Prostate gland (tissue), 2 donors: ENCODE results near the gene CAPSL. TPM values are rescaled to one million over a fixed set of nuclear protein-coding genes. Genes with fewer than 3 reads are reported as not detected.
A peak's percentile ranks its signal among the peaks of the same experiment; 100 is the strongest.

ENCODE experiments used
- DNase-seq: peaks from one replicate; pipeline ENCODE4 v3.0.0-alpha.2; 2019; ENCODE audit warnings: low spot score
- H3K27ac ChIP-seq, 2 donors: fragments of 200-600 bp; sonication (generic); 2 replicates each; pipeline ENCODE4 v1.5.1; 2017 to 2019
- H3K27me3 ChIP-seq: fragments of 200-600 bp; sonication (generic); replicated peaks from 2 replicates; pipeline ENCODE4 v1.5.1; 2019; ENCODE audit not compliant: insufficient read depth
- H3K36me3 ChIP-seq, 2 donors: fragments of 200-600 bp; sonication (generic); 1 replicate in 1 of 2; 2 replicates in 1 of 2; pipeline versions ENCODE4 v1.5.1 to v1.8.1; 2017 to 2019
- H3K4me1 ChIP-seq: fragments of 200-600 bp; sonication (generic); replicated peaks from 2 replicates; pipeline ENCODE4 v1.5.1; 2019
- H3K4me3 ChIP-seq, 2 donors: fragments of 200-600 bp; sonication (generic); 2 replicates each; pipeline ENCODE4 v1.5.1; 2017 to 2019
- H3K9me3 ChIP-seq: fragments of 200-600 bp; sonication (generic); 2 replicates; pipeline ENCODE4 v1.5.1; 2017
- POLR2A ChIP-seq: fragments of 450-650 bp; IDR thresholded peaks from one replicate; pipeline ENCODE4 v1.6.1; 2016; ENCODE audit warnings: antibody characterized with exemption, mild to moderate bottlenecking
- POLR2AphosphoS5 ChIP-seq: sonication (generic); formaldehyde crosslinking; IDR thresholded peaks from one replicate; pipeline ENCODE4 v1.6.1; 2017; ENCODE audit warnings: antibody characterized with exemption
- WGBS: methylation state at CpG from one replicate; pipeline ENCODE4 v1.1.5; 2018; 5-methylcytosine and 5-hydroxymethylcytosine counted together
- intact Hi-C: fragments of 100-400 bp; cut with DNase I; formaldehyde crosslinking; loops from one replicate; pipeline ENCODE4 v1.14.2; 2022
- total RNA-seq, 2 donors: library from RNA; depleted of rRNA; stranded (reverse); fragments of >200 nt; gene quantifications; one replicate each; pipeline ENCODE4 v1.1.0, GENCODE V29; 2016
- TF ChIP-seq, protein P1 (sequence below), 4 experiments: fragments of 200-600 bp in 2 of 4; fragments of 450-650 bp in 2 of 4; sonication (generic) in 2 of 4; IDR thresholded peaks; 1 replicate in 3 of 4; 2 replicates in 1 of 4; pipeline ENCODE4 v1.5.1; 2016 to 2019; ENCODE audit warnings: antibody characterized with exemption in 4 of 4, mild to moderate bottlenecking in 2 of 4, moderate library complexity in 2 of 4

CAPSL gene
- total RNA-seq, 2 donors from 2014 or later: not detected

- peak; percentile 11 for DNase-seq
These were observed 75.3 kb downstream of the CAPSL start for GRCh38 chr5:35863159-35863558.

GRCh38 chr5:35862126-35862525 lies 76.3 kb downstream of the CAPSL start:
- Histone ChIP-seq H3K27me3 (no peaks in the 10 kb centered on the region), H3K4me3 (no peak overlapping the region)
- no peak for DNase-seq

More at GRCh38 chr5:35863159-35863558, 75.3 kb downstream of the CAPSL start:
- Histone ChIP-seq H3K27ac (no peak overlapping the region), H3K27me3 (no peaks in the 10 kb centered on the region), H3K4me3 (no peak overlapping the region), H3K9me3 (no peaks in the 10 kb centered on the region), H3K4me1 (no peaks in the 10 kb centered on the region), H3K36me3 (peaks cover 0 to 2% of the 10 kb centered on the region in 2 donors)
- intact Hi-C loops: no loop called here
- TF ChIP-seq POLR2AphosphoS5 (peak; percentile 44), POLR2A (no peak)
- TF ChIP-seq, protein P1, sequence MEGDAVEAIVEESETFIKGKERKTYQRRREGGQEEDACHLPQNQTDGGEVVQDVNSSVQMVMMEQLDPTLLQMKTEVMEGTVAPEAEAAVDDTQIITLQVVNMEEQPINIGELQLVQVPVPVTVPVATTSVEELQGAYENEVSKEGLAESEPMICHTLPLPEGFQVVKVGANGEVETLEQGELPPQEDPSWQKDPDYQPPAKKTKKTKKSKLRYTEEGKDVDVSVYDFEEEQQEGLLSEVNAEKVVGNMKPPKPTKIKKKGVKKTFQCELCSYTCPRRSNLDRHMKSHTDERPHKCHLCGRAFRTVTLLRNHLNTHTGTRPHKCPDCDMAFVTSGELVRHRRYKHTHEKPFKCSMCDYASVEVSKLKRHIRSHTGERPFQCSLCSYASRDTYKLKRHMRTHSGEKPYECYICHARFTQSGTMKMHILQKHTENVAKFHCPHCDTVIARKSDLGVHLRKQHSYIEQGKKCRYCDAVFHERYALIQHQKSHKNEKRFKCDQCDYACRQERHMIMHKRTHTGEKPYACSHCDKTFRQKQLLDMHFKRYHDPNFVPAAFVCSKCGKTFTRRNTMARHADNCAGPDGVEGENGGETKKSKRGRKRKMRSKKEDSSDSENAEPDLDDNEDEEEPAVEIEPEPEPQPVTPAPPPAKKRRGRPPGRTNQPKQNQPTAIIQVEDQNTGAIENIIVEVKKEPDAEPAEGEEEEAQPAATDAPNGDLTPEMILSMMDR (IDR thresholded peaks at IDR 0.05): no peak
- WGBS: 54% methylated on average over 3 of the region's 3 CpGs

DNA sequence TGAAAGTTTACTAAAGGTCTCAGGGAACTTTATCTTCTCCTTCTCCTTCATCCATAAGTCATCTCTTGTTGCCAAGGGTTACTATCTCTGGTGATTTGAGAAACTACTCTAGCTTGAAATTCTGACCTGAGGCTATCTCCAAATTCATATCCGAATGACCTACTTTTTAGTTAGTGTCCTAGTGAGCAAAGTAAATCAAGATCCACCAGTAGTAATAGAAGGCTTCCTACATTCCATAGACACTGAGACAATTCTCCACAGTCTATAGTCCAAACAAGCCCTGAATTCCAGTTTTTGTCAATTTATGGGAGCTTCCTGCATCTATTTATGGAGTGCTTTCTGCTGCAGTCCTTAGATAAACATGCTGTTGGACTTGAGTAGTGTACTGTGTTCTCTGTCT lies 76.7 kb downstream of the CAPSL start:
- no peaks in the 10 kb centered on the region for H3K9me3 ChIP-seq
- H3K4me3 ChIP-seq: no peak overlapping the region
- WGBS: 93% methylated on average over 1 of the region's 1 CpG
- no peaks in the 10 kb centered on the region for H3K27me3 ChIP-seq
- no peak for TF ChIP-seq POLR2AphosphoS5
- TF ChIP-seq POLR2A: no peak
- TF ChIP-seq, protein P1 (IDR thresholded peaks at IDR 0.05): no peak
- intact Hi-C loops: no loop called here
- H3K27ac ChIP-seq: no peak overlapping the region
- H3K36me3 ChIP-seq: no peaks in the 10 kb centered on the region
- H3K4me1 ChIP-seq: no peaks in the 10 kb centered on the region
- no peak for DNase-seq

More at GRCh38 chr5:35862126-35862525, 76.3 kb downstream of the CAPSL start:
- intact Hi-C loops: no loop called here
- Histone ChIP-seq H3K27ac (no peak overlapping the region), H3K9me3 (no peaks in the 10 kb centered on the region), H3K36me3 (peaks cover 0 to 2% of the 10 kb centered on the region in 2 donors), H3K4me1 (no peaks in the 10 kb centered on the region)
- TF ChIP-seq POLR2AphosphoS5 (no peak), POLR2A (no peak)
- TF ChIP-seq, protein P1 (IDR thresholded peaks at IDR 0.05): no peak
- 76% methylated on average over 2 of the region's 2 CpGs for WGBS

DNA sequence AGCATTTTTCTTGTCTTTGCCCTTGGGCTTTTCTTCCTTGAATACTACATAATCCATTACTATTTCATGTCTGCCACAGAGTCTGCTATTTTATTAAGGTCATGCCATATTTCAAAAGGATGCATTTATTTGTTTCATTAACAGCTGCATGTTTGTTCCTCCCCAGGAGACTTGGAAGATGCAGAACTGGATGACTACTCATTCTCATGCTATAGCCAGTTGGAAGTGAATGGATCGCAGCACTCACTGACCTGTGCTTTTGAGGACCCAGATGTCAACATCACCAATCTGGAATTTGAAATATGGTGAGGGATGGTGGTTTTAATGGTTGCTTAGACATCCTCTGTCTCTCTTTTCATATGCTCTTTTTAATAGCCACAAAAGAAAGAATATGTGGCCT lies 77.7 kb downstream of the CAPSL start:
- intact Hi-C loops: no loop called here
- WGBS: 100% methylated on average over 1 of the region's 1 CpG
- Histone ChIP-seq H3K4me1 (no peaks in the 10 kb centered on the region), H3K27me3 (no peaks in the 10 kb centered on the region), H3K36me3 (no peaks in the 10 kb centered on the region), H3K27ac (no peak overlapping the region), H3K4me3 (no peak overlapping the region), H3K9me3 (no peaks in the 10 kb centered on the region)
- TF ChIP-seq, protein P1 (IDR thresholded peaks at IDR 0.05): no peak
- TF ChIP-seq POLR2A (no peak), POLR2AphosphoS5 (no peak)
- no peak for DNase-seq

GRCh38 chr5:35859101-35859661 lies 79.2 kb downstream of the CAPSL start:
- H3K4me3 ChIP-seq: no peak overlapping the region
- intact Hi-C loops: no loop called here

More at GRCh38 chr5:35859101-35859661, 79.2 kb downstream of the CAPSL start:
- Histone ChIP-seq H3K27me3 (no peaks in the 10 kb centered on the region), H3K36me3 (no peaks in the 10 kb centered on the region), H3K4me1 (no peaks in the 10 kb centered on the region), H3K27ac (no peak overlapping the region), H3K9me3 (no peaks in the 10 kb centered on the region)
- TF ChIP-seq POLR2A: no peak
- TF ChIP-seq, protein P1 (IDR thresholded peaks at IDR 0.05): no peak
- TF ChIP-seq POLR2AphosphoS5: no peak
- no peak for DNase-seq
- WGBS: 58% methylated on average over 3 of the region's 3 CpGs
